Activated T-cell treated with anti-CD3 and anti-CD28 coated beads for 24 hours (primary cell): Measurements from ENCODE around the gene USP47.

ENCODE experiments used
- DNase-seq: peaks from one replicate; pipeline ENCODE4 v3.0.0-alpha.2; 2020; ENCODE audit warnings: low read depth

The USP47 gene

DNA sequence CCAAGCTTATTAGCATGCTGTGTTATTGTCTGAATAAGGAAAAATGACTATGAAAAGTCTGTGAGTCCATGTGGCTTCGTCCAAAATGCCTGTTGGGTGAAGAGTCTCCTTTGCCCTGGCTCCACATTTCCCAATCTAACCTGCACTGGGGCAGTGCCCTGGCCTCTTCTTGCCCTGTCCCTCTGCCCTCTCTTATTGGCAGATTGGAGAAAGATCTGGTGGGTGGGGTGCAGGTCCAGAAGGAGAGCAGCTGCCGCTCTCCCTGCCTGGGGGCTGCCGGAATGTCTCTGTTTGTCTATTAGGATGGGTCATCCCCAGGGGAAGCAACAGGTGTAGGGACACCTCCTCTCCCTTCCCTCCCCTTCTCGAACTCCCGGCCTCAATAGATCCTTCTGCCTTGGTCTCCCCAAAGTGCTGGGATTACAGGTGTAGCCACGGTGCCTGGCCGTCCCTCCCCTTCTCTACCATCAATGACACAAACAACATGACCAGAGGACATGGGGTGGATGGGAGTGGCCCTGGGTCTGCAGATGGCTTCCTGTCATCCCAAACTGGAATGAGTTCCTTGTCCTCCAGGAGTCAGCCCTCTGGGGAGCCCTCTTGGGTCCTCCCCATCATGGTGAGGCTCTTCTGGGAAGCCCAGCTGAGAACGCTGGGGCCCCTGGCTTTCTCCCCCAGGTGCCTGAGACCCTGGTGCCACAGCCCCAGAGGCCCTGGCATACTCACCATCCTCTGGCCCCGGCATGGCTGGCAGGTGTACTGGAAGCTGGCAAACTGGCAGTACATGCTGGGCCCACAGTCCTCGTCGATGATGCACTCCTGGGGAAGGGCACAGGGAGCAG, 126.1 kb downstream of the USP47 start:
- DNase-seq = no peak

- DNase-seq = no peak
These were observed 126.9 kb downstream of the USP47 start for GRCh38 chr11:11968511-11969280.

- DNase-seq = no peak
These were observed 127.8 kb downstream of the USP47 start for GRCh38 chr11:11969380-11970215.

GRCh38 chr11:11970556-11970955, 128.8 kb downstream of the USP47 start:
- DNase-seq = no peak

- no peak for DNase-seq
These were observed 130.3 kb downstream of the USP47 start for GRCh38 chr11:11971906-11972547.

DNA sequence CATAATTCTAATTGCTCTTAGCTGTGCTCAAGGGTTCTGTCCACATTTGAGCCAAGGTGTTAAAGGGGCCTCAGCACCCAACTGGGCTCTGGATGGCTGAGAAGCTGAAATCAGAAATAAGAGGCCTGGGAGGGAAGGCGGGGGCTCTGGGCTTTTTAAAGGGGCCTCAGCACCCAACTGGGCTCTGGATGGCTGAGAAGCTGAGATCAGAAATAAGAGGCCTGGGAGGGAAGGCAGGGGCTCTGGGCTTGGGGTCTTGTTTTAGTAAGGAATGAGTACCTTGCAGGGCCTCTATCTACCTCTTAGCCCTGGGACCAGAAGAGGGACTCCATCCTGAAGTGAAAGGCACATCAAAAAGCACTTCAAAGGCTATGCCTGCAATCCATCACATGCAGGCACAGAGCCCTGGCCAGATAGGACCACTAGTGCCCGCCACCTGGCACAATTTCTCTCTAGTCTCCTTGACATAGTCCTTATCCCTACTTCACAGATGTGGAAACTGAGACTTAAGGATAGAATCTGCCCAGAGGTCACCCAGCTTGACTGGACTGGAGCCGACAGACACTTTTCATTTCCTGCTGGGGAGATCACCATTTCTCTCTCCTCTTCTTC, 131.1 kb downstream of the USP47 start:
- DNase-seq = no peak

GRCh38 chr11:11973361-11973800, 131.6 kb downstream of the USP47 start:
- DNase-seq = no peak

DNA sequence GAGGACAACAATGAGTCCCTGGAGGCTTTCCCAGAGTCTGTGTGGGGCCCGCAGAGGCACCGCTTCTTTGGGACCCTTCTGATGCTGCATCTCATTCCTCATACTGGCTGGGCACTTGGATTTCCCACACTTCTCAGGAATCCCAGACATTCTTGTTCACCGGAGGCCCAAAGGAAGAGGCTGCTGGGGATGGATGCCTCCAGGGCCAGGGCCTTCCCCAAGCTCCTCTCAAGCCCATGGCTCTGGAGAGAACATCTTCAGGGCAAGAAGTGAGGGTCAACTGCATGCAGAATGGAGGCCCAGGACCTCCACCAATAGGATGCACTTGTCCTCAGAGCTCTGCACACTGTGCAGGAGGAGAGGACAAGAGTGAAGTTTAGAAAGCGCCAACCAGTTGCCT, 132.1 kb downstream of the USP47 start:
- no peak for DNase-seq

DNA sequence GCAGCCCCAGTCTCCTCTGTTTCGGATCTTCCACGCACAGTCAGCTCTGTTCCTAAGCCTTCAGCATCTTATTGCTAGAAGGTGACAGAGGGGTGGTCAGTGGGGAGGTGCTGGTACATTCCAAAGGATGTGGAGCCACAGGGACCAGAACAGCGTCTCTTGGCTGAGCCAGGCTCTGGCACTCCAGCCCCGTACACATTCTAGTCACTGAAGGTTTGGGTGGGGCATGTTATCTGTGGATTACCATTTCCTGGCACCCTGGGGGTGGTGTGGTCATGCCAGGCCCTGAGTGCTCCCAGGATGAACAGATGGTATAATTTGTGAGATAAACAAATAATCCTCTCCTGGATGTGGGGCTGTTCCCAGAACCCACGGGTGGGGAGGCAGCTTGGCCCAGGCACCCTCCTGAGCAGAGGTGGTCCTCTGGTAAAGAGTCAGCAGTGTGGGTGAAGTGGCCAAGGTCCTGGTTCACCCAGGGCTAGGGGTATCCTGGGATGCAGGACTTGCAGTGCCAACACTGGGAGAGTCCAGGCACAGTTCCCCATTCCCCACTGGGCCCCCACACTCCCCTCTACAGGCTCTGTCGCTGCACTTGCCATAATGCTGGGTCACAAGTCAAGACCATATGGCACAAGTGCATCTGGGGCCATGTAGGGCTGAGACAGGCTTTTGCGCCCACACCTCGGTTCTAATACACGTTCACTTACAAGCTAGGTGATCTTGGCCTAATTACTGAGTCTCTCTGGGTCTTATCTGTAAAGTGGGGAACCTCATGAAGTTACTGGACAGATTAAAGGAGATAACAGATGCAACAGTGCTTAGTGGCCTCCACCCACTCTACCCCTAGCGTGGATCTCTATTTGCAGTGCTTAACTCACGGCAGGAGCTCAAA, 133.7 kb downstream of the USP47 start:
- DNase-seq = no peak

DNA sequence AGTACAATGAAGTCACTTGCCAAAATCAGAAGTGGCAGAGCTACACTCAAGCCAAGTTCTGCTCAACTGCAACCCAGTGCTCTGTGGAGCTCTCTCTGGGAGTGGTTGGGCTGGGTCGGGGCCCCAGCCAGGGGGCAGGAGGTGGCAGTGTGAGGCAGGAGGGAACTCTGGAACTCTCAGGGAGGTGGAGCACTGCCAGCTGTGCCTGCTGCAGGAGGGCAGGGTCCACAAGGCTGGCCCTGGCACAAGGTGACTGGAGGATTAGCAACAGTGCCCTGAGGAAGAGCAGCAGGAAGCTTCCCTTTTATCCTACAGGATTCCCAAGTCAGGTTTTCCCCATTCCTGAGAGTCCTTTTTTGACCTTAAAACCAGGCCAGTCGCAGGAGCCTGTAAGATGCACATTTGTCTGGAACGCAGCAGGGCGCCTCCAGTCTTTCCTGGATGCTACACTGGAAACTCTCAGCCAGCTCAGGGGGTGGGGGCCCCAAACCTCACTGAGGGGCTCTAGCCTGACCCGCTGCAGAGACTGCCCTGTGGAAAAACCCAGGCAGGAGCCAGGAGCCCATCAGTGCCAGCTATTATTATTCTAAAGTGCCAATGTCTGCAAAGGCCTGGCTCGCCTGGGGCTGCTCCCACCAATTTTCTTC, 134.8 kb downstream of the USP47 start:
- DNase-seq = no peak

DNA sequence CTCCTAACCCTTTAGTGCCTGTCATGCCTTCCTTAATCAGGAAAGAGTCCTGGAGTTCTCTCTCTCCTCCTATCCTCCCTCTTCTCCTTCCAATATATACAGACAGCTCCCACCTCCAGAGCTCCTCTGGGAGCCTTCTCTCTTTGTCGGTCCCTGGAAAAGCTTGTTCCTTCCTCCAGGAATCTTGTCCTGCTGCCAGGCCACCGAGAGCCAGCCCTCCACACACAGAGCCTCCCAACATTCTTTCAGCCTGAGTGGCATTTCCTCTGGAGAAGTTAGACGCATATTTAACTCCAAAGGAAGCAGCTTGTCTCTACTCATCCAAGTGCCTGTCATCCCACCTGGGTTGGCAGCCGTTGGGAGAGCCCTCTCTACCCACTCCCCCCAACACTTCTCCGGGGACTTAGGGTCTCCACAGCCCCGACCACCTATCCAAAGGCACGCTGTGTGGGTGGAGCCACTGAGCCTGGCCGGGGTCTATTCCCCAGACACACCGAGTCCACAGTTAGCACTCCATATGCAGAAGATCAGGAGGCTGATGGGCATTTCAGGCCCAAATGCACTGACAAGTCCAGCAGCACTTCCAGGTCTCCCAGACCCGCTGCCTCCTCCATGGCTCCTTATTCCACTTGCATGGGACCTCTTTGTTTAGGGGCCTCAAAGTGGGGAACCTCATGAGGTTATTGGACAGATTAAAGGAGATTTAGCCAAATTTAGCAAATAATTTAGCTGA, 135.6 kb downstream of the USP47 start:
- no peak for DNase-seq

DNA sequence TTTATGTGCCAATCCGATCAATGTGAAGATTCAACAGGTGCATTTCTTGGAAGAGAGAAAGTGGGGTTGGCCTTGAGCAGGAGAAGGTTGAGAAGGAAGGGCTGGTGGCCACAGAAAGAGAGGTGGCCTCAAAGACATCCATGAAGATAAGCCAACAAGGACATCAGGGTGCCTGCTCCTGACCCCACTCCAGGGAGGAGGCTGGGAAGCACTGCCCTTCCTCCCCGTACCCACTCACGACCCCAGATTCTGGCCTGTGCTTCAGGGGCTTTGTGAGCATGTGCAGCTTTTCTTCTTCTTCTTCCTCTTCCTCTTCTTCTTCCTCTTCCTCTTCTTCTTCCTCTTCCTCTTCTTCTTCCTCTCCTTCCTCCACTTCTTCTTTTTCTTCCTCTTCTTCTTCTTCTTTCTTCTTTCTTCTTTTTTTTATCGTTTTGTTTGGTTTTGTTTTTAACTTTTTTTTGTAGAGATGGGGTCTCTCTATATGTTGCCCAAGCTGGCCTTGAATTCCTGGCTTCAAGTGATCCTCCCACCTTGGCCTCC, 136.4 kb downstream of the USP47 start:
- no peak for DNase-seq

- DNase-seq = no peak
These were observed 137.2 kb downstream of the USP47 start for GRCh38 chr11:11978792-11979487.

GRCh38 chr11:11979488-11980117, 137.8 kb downstream of the USP47 start:
- no peak for DNase-seq

- DNase-seq = no peak
These were observed 138.4 kb downstream of the USP47 start for GRCh38 chr11:11980200-11980599.

DNA sequence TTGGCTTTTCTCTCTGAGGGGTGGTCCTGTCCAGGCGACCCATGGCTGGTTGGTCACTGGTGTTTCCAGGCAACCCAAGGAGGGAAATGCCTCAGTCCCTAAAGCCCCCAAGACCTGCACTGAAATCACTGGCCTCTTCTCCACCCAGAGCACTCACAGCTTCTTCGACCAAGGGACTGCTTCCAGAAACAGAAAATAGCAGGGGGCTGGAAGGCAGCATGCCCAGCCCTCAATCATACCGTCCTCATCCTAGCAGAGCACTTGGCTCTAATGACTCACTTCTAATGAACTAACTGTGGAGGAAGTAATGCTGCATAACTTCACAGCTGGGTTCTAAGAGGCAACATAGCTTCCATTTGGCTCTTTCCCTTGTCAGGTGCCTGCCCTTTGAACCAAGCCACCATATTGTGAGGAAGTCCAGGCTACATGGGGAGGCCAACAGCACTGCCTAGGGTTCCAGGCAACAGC, 139.1 kb downstream of the USP47 start:
- no peak for DNase-seq

DNA sequence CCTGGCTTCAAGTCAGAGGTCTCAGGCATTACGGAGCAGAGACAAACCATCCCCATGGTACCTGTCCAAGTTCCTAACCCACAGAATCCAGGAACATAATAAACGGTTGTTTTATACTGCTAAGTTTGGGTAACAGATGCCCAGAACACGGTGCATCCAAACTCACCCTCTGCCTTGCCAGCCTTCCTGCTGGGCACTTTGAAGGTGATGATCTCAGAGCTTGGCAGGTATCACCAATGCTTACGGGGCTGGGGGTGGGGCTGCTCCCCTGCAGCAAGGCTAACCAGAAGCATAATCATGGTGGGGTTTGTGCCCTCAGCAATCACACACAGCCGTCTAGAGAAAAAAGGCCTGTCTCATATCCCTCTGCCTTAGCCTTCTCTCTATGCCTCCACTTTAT, 139.6 kb downstream of the USP47 start:
- DNase-seq = no peak

DNA sequence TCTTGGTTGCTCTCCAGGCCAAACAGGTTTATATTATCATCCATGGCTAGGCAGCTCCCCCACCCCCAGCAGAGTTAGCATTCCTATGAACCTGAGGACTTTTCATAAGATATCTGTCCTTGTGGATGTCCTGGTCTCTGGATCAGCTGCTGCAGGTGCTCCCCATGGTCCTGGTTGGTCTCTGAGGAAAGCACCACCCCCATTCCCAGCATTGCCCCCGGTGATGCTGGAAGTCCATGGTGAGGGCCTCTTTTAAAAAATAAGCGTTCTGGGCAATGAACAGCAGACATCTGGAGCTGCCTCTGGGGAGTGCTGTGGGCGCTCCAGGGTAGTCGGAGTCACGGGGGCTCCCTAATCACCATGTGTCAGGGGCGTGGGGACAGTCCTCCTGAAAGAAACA, 140.1 kb downstream of the USP47 start:
- DNase-seq = no peak
